ENCODE results near the gene MYPOP.

DNA sequence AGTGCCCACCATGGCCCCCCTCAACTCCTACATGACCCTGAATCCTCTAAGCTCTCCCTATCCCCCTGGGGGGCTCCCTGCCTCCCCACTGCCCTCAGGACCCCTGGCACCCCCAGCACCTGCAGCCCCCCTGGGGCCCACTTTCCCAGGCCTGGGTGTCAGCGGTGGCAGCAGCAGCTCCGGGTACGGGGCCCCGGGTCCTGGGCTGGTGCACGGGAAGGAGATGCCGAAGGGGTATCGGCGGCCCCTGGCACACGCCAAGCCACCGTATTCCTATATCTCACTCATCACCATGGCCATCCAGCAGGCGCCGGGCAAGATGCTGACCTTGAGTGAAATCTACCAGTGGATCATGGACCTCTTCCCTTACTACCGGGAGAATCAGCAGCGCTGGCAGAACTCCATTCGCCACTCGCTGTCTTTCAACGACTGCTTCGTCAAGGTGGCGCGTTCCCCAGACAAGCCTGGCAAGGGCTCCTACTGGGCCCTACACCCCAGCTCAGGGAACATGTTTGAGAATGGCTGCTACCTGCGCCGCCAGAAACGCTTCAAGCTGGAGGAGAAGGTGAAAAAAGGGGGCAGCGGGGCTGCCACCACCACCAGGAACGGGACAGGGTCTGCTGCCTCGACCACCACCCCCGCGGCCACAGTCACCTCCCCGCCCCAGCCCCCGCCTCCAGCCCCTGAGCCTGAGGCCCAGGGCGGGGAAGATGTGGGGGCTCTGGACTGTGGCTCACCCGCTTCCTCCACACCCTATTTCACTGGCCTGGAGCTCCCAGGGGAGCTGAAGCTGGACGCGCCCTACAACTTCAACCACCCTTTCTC is 30.1 kb downstream of the MYPOP start:
- TF ChIP-seq, protein P1, sequence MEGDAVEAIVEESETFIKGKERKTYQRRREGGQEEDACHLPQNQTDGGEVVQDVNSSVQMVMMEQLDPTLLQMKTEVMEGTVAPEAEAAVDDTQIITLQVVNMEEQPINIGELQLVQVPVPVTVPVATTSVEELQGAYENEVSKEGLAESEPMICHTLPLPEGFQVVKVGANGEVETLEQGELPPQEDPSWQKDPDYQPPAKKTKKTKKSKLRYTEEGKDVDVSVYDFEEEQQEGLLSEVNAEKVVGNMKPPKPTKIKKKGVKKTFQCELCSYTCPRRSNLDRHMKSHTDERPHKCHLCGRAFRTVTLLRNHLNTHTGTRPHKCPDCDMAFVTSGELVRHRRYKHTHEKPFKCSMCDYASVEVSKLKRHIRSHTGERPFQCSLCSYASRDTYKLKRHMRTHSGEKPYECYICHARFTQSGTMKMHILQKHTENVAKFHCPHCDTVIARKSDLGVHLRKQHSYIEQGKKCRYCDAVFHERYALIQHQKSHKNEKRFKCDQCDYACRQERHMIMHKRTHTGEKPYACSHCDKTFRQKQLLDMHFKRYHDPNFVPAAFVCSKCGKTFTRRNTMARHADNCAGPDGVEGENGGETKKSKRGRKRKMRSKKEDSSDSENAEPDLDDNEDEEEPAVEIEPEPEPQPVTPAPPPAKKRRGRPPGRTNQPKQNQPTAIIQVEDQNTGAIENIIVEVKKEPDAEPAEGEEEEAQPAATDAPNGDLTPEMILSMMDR (IDR thresholded peaks at IDR 0.05; ENCODE audit: low read depth, low read length, poor library complexity, severe bottlenecking): no peak
- no peak for TF ChIP-seq EZH2phosphoT487 (IDR thresholded peaks at IDR 0.05; ENCODE audit: borderline replicate concordance, low read length)

Data from DOHH2 (cell line).